Ammon's horn (tissue), 1 donor: Measurements from ENCODE around the gene MMP24.
"Not testable (repeated sequence)": the region's sequence is repeated elsewhere in the genome, so short reads cannot be mapped to it uniquely, and the experiment has no call there.

Source experiments
- DNase-seq: peaks from one replicate; pipeline ENCODE4 v3.0.0-alpha.2; 2016; ENCODE audit warnings: low spot score

The MMP24 gene

GRCh38 chr20:35260426-35260825, 33.9 kb downstream of the MMP24 start:
- DNase-seq = no peak

DNA sequence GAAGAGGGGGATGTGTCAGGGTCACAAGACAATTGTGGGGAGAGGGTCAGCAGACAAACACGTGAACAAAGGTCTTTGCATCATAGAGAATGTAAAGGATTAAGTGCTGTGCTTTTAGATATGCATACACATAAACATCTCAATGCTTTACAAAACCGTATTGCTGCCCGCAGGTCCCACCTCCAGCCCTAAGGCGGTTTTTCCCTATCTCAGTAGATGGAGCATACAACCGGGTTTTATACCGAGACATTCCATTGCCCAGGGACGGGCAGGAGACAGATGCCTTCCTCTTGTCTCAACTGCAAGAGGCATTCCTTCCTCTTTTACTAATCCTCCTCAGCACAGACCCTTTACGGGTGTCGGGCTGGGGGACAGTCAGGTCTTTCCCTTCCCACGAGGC, 35.8 kb downstream of the MMP24 start:
- DNase-seq = not testable (repeated sequence)

- DNase-seq = not testable (repeated sequence)
Measured at GRCh38 chr20:35262731-35263531, 36.4 kb downstream of the MMP24 start.

DNA sequence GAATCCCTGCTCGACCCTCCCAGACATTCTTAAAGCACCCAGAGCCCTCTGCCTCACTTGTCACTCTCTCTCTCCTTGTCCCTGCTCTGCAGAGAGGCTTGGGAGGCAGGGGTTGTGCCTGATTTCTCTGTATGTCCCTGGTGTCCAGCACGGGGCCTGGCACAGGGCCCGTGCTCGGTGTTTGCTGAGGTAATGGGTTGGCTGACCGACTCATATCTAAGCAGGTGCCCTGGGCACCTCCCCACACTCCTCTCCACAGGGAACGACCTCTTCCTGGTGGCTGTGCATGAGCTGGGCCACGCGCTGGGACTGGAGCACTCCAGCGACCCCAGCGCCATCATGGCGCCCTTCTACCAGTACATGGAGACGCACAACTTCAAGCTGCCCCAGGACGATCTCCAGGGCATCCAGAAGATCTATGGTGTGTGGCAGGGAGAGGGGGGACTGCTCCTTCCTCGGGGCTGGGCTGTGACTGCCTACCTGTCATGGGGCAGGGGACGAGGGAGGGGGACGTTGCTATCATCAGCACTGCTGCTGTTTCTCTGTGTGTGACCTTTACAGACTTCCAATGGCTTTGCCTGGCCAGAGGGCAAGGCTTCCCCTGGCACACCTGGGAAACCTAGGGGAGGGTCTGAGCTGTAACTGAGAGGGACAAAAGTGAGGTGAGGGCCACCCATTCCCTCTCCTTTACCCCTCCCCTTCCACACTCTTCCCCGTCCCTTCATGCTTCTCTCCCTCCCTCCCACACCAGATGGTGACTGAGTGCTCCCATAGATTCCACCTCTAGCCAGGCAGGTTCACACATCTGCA, 37.2 kb downstream of the MMP24 start:
- DNase-seq = no peak

DNA sequence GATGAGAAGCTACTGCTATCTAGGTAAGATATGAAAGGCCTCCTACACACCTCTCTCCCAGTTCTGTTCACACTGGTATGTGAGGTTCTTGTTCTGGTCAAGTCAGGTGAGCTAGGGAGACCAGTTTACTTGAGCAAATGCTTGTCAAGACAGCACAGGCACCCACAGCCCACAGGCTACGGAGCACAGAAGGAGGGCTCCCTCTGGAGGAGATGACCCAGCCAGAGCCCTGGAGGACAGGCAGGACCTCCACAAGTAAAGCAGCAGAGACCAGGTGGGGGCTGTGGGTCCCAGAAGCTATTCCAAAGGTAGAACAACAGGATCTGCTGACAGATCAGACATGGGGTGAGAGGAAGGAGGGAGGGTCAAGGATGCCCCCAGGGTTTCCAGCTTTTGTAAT, 38.3 kb downstream of the MMP24 start:
- no peak for DNase-seq

DNA sequence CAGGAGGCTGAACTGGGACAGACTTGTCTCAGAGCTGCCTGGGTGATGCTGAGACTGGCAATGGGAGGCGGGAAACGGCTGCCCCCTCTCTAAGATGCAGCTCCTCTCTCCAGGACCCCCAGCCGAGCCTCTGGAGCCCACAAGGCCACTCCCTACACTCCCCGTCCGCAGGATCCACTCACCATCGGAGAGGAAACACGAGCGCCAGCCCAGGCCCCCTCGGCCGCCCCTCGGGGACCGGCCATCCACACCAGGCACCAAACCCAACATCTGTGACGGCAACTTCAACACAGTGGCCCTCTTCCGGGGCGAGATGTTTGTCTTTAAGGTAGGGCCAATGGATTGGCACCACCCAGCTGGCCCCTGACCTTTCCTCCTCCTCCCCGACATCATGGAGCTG, 40.6 kb downstream of the MMP24 start:
- DNase-seq = no peak

DNA sequence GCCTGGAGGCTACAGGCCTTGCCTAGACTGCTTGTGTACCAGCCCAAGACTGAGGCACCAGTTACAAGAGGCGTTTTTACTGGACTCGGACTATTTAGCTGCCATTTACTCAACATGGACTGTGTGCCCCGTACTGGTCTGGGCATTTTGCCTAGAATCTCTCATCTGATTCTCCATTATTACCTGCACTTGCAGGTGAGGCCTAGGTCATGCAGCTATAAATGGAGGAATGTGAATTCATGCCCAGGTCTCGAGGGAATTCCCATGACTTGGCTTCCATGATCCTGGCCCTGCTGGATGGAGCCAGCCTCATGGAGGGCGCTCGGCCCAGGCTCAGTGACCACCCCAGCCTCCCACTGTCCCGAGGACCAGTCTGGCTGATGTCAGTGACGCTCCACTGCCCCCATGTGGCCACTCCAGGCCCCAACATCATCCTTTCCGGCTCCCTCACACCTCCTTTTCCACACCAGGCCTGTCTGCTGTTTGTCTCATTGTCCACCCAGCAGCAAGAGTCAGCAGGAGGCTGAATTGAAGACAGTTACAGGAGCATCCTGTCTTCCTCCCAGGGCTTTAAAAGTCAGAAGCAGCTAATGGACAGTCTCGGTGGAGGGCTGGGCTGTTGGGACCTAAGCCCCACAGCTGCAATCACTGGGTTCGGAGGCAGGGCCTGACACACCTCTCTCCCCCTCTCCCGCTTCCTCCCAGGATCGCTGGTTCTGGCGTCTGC, 42.7 kb downstream of the MMP24 start:
- DNase-seq = peak; percentile 65

- no peak for DNase-seq
Measured at GRCh38 chr20:35270021-35270902, 43.8 kb downstream of the MMP24 start.

- DNase-seq = no peak
Measured at GRCh38 chr20:35271073-35271882, 44.8 kb downstream of the MMP24 start.

DNA sequence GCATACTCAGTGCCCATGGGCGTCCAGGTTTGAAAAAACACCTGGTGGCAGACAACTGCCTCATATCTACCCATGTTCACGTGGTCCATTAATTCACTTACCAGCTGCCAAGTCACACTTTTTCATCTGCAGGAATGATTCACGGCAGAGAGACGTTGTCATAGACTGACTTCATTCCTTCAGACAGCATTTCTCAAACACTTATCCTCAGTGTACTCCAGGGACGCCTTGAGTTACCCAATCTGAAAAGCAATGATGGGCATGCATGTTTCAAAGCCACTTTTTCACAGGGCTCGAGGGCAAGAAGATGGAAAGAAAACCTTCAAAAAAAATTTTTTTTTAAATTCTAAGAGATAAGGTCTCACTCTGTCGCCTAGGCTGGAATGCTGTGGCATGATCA, 45.4 kb downstream of the MMP24 start:
- no peak for DNase-seq

- DNase-seq = peak; percentile 75
Measured at GRCh38 chr20:35273449-35274171, 47.1 kb downstream of the MMP24 start.

DNA sequence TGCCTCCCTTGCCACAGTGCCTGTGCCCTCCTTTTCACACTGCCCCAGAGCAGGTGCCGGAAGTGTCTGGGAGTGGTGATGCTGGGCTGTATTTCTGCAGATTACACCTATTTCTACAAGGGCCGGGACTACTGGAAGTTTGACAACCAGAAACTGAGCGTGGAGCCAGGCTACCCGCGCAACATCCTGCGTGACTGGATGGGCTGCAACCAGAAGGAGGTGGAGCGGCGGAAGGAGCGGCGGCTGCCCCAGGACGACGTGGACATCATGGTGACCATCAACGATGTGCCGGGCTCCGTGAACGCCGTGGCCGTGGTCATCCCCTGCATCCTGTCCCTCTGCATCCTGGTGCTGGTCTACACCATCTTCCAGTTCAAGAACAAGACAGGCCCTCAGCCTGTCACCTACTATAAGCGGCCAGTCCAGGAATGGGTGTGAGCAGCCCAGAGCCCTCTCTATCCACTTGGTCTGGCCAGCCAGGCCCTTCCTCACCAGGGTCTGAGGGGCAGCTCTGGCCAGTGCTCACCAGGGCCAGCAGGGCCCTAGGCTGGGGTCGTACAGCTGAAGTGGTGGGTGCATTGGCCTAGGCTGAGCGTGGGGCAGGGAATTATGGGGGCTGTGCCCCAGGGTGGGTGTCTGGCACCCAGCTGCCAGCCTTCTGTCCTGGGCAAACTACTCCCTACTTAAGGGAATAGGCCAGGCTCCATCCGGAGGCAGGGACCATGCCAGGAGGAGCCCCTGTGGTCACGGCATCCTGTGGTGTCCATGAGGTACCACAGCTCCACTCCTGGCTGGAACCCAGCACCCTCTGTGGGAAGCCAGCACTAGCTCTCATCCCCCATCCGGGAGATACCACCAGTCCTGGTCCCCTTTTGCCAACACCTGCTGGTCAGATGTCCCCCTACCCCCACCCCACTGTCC, 47.9 kb downstream of the MMP24 start:
- no peak for DNase-seq

DNA sequence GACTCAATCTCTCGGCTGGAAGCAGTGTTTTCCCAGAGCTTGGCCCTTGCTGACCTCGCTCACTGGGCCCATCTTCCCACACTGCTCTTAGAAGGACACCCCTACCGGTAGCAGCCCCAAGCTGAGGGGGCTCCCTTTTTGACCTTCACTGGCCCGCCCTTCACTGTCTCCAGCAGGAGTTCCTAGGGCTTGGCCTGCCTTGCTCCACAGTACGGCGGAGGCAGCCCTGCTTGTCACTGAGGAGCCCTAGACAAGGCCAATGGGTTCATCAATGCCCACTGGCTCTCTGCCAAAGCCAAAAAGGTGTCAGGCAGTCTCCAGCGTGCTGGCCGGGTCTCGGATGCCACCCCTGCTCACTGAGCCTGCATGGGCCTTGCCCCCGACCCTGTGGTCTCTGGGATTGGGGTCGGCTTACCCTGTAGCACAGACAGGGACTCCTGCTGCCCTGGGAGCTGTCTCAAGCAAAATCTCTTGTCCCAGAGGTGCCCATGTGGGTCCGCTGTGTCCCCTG, 49.3 kb downstream of the MMP24 start:
- no peak for DNase-seq

- no peak for DNase-seq
Measured at GRCh38 chr20:35276408-35276807, 49.9 kb downstream of the MMP24 start.

- DNase-seq = no peak
Measured at GRCh38 chr20:35277127-35277526, 50.6 kb downstream of the MMP24 start.

GRCh38 chr20:35277531-35278395, 51.3 kb downstream of the MMP24 start, which contains the start of gene MMP24OS:
MMP24OS (minus strand) TSS chr20:35278122; CDS start chr20:35277929, 193 bp downstream.
- DNase-seq = peak; percentile 94

GRCh38 chr20:35279040-35279439, 52.5 kb downstream of the MMP24 start:
- DNase-seq = no peak
